ENCODE data around the gene XPO1.

The XPO1 gene

DNA sequence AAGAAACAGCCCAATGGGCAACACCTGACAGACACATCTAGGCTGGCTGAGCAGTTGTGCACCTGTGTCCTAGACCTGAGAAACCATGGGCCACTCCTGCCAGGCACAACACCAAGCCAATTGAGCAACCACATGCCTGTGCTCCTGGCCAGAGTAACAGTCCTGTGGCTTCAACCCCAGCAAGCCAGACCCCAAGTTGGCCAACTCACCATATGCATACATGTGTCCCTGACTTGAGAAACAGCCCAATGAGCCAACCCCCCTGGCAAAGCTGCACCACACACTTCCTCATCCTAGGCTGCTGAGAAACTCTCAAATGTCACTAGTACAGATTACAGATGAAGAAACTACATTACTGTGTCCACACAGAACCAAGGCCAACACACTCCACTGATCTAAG lies 103.8 kb downstream of the XPO1 start:
- DNase-seq (ENCODE audit: low read depth): no peak

GRCh38 chr2:61433606-61434005 lies 104.5 kb downstream of the XPO1 start:
- DNase-seq (ENCODE audit: low read depth): peak; percentile 23

DNA sequence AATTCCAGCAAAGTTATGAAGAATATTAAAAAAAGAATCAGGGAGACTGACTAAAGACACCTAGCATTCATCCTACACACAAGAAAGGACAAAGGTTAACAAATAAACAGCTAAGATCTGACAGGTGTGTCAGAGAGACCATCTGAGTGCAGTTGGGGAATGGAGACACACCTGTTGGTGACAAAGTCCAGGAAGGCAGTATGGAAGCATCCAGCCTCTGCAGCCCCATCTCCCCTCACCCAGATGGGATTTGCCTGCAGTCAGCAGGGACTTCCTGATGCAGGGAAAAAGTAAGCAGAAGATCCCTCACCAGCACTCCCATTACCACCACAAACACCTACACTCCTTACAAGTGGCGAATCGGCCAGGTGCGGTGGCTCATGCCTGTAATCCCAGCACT lies 105.2 kb downstream of the XPO1 start:
- DNase-seq (ENCODE audit: low read depth): no peak

DNA sequence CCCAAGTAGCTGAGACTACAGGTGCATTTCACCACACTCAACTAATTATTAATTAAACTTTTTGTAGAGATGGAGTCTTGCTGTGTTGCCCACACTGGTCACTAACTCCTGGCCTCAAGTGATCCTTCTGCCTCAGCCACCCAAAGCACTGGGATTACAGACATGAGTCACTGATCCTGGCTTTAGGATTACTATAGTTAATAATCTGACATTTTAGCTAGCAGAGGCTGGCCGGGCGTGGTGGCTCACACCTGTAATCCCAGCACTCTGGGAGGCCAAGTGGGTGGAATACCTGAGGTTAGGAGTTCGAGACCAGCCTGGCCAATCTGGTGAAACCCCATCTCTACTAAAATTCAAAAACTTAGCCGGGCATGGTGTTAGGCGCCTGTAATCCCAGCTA lies 106.8 kb downstream of the XPO1 start:
- no peak for DNase-seq (ENCODE audit: low read depth)

All from EH (cell line).